ENCODE data around the gene MLEC. TPM values are rescaled to one million over a fixed set of nuclear protein-coding genes. Genes with fewer than 3 reads are reported as not detected.

The MLEC gene
- total and polyA plus RNA-seq, 2 of the 13 experiments (the other 11 are each of a cell fraction or from before 2014, with no cell fraction given) = 49.8 to 156 TPM

DNA sequence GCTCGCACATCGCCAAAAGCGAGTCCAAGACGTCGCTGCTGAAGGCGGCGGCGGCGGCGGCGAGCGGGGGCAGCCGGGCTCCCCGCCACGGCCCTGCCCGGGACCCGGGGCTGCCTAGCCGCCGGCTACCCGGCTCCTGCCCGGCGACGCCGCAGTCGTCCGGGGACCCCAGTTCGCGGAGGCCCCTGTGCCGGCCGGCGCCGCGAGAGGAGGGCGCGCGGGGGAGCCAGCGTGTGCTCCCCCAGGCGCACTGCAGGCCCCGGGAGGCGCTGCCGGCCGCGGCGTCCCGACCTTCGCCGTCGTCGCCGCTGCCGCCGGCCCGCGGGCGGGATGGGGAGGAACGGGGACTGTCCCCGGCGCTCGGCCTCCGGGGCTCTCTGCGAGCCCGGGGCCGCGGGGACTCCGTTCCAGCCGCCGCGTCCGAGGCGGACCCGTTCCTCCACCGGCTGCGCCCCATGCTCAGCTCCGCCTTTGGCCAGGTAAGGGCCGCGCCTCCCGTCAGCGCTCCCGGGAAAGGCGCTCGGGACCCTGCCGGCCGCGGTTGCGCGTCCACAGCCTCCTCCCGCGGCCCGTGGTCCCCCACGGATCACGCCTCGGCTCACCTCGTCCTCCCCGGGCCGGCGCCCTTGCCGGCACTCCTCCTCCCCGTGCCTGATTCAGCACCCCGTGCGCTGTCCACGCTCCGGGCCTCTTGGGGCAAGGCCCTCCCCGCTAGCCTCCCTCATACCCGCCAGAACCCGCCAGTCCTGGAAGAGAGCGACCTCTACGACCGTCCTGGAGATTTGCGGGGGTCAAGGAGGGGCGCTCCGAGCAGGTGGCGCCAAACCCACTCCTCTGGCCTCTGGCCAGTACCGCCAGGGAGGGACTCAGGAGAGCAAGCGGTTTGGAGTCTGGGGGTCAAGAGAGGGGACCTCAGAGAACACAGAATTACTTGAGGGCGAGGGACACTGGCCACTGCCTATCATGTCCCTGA is 45.8 kb upstream of the MLEC start (continued):
- TF ChIP-seq SMARCE1 (IDR thresholded peaks at IDR 0.05; ENCODE audit: borderline replicate concordance) = no peak
- no peak for TF ChIP-seq KDM4B (CRISPR knock-in tag; IDR thresholded peaks at IDR 0.05)
- no peak for TF ChIP-seq NAIF1 (CRISPR knock-in tag; IDR thresholded peaks at IDR 0.05; ENCODE audit: borderline replicate concordance)
- TF ChIP-seq TFDP1 (CRISPR knock-in tag; IDR thresholded peaks at IDR 0.05; ENCODE audit: borderline replicate concordance) = no peak
- TF ChIP-seq, protein P1, sequence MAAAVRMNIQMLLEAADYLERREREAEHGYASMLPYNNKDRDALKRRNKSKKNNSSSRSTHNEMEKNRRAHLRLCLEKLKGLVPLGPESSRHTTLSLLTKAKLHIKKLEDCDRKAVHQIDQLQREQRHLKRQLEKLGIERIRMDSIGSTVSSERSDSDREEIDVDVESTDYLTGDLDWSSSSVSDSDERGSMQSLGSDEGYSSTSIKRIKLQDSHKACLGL (CRISPR knock-in tag; IDR thresholded peaks at IDR 0.05) = peak; percentile 54; the same call in 1 of the 2 replicates
- TF ChIP-seq LRRFIP1 (CRISPR knock-in tag; conservative IDR thresholded peaks at IDR 0.05) = no peak
- no peak for TF ChIP-seq RCOR2 (CRISPR knock-in tag; IDR thresholded peaks at IDR 0.05)
- no peak for TF ChIP-seq ZSCAN25 (CRISPR knock-in tag; IDR thresholded peaks at IDR 0.05)
- TF ChIP-seq RBM22 (optimal IDR thresholded peaks at IDR 0.05; ENCODE audit: low read length) = no peak
- TF ChIP-seq PHF20 (CRISPR knock-in tag; IDR thresholded peaks at IDR 0.05) = no peak
- no peak for TF ChIP-seq U2AF1 (optimal IDR thresholded peaks at IDR 0.05; ENCODE audit: low read depth, low read length)
- TF ChIP-seq ZNF30 (CRISPR knock-in tag; IDR thresholded peaks at IDR 0.05) = no peak
- no peak for TF ChIP-seq ZC3H13 (CRISPR knock-in tag; IDR thresholded peaks at IDR 0.05)
- 0 out of 2 replicates have a peak, but pooled peaks have one; percentile 18 for TF ChIP-seq MYC (CRISPR knock-in tag; IDR thresholded peaks at IDR 0.05; ENCODE audit: borderline replicate concordance)
- no peak for TF ChIP-seq CENPT (CRISPR knock-in tag; IDR thresholded peaks at IDR 0.05; ENCODE audit: low read depth)
- no peak for TF ChIP-seq ZNF3 (CRISPR knock-in tag; IDR thresholded peaks at IDR 0.05)
- no peak for TF ChIP-seq ZNF570 (CRISPR knock-in tag; IDR thresholded peaks at IDR 0.05; ENCODE audit: borderline replicate concordance)
- no peak for TF ChIP-seq ZNF530 (CRISPR knock-in tag; IDR thresholded peaks at IDR 0.05; ENCODE audit: low read depth)
- peak; percentile 92 for TF ChIP-seq ZNF263 (CRISPR knock-in tag; IDR thresholded peaks at IDR 0.05)
- TF ChIP-seq TCF7 (IDR thresholded peaks at IDR 0.05; ENCODE audit: low read depth) = no peak
- no peak for TF ChIP-seq KAT8 (CRISPR knock-in tag; IDR thresholded peaks at IDR 0.05)
- 0 out of 2 replicates have a peak, but pooled peaks have one; percentile 41 for TF ChIP-seq PCBP1 (IDR thresholded peaks at IDR 0.05; ENCODE audit: borderline replicate concordance, low read depth, low read length)
